Activated CD4-positive, alpha-beta T cell treated with anti-CD3 and anti-CD28 coated beads, Interleukin-2, amount 50 U/mL, for 48 hours (primary cell): ENCODE data around the gene SLC6A6.

ENCODE experiments used
- DNase-seq, 2 experiments: peaks; one replicate each; pipeline ENCODE4 v3.0.0-alpha.2; 2020

The SLC6A6 gene

GRCh38 chr3:14490831-14491230 is 88.4 kb downstream of the SLC6A6 start:
- no peak for DNase-seq

GRCh38 chr3:14491396-14492190 is 89.2 kb downstream of the SLC6A6 start:
- DNase-seq, result no peak

- no peak for DNase-seq
These were observed 90.8 kb downstream of the SLC6A6 start for GRCh38 chr3:14492948-14493881.

- no peak for DNase-seq
These were observed 92.0 kb downstream of the SLC6A6 start for GRCh38 chr3:14494279-14494972.

GRCh38 chr3:14494973-14495300 is 92.5 kb downstream of the SLC6A6 start:
- no peak for DNase-seq

GRCh38 chr3:14496351-14496750 is 93.9 kb downstream of the SLC6A6 start:
- DNase-seq, result no peak

GRCh38 chr3:14497321-14497720 is 94.9 kb downstream of the SLC6A6 start:
- DNase-seq, result no peak

- no peak for DNase-seq
These were observed 100.1 kb downstream of the SLC6A6 start for GRCh38 chr3:14502472-14502871.

GRCh38 chr3:14503033-14503705 is 100.8 kb downstream of the SLC6A6 start:
- no peak for DNase-seq

- no peak for DNase-seq
These were observed 101.3 kb downstream of the SLC6A6 start for GRCh38 chr3:14503706-14504065.

GRCh38 chr3:14505001-14505802 is 102.8 kb downstream of the SLC6A6 start:
- no peak for DNase-seq

- no peak for DNase-seq
These were observed 103.5 kb downstream of the SLC6A6 start for GRCh38 chr3:14505803-14506500.

GRCh38 chr3:14506626-14507304 is 104.4 kb downstream of the SLC6A6 start:
- DNase-seq, result no peak

- DNase-seq, result no peak
These were observed 104.9 kb downstream of the SLC6A6 start for GRCh38 chr3:14507305-14507741.

GRCh38 chr3:14507757-14508504 is 105.5 kb downstream of the SLC6A6 start:
- DNase-seq, result no peak

- DNase-seq, result no peak
These were observed 106.1 kb downstream of the SLC6A6 start for GRCh38 chr3:14508505-14508819.

- peak; percentile 84 to 87 for DNase-seq
These were observed 106.8 kb downstream of the SLC6A6 start for GRCh38 chr3:14508966-14509795.

- DNase-seq, result no peak
These were observed 107.3 kb downstream of the SLC6A6 start for GRCh38 chr3:14509796-14510100.
